Measurements from ENCODE around the gene VAPB. TPM values are rescaled to one million over a fixed set of nuclear protein-coding genes. Genes with fewer than 3 reads are reported as not detected.

Gene VAPB
- total and polyA plus RNA-seq, 10 of the 15 experiments (the other 5 are each of a cell fraction or from before 2014, with no cell fraction given) = 3.2 to 28.6 (median 20.5) TPM

- no peak for TF ChIP-seq MTA2 (IDR thresholded peaks at IDR 0.05; ENCODE audit: low read depth)
- TF ChIP-seq EZH2 (IDR thresholded peaks at IDR 0.05; ENCODE audit: borderline replicate concordance, control insufficient read depth, low read depth, low read length) = no peak
- no peak for TF ChIP-seq NR2C2 (IDR thresholded peaks at IDR 0.05; ENCODE audit: borderline replicate concordance, control insufficient read depth, insufficient read length, low read depth)
- TF ChIP-seq ASH2L (IDR thresholded peaks at IDR 0.05; ENCODE audit: borderline replicate concordance, low read depth) = no peak
- no peak for TF ChIP-seq SUPT20H (IDR thresholded peaks at IDR 0.05; ENCODE audit: borderline replicate concordance, control insufficient read depth, low read depth, low read length)
- TF ChIP-seq BHLHE40 (IDR thresholded peaks at IDR 0.05; ENCODE audit: borderline replicate concordance in 1 of 2, low read depth in 2 of 2, low read length in 1 of 2) = no peak
Measured at GRCh38 chr20:58470336-58471192, 81.5 kb downstream of the VAPB start (continued).

- H3K36me3 ChIP-seq (ENCODE audit: control insufficient read depth in 2 of 2, insufficient read depth in 2 of 2, low read length in 1 of 2) = no peaks in the 10 kb centered on the region
- SMC1A ChIA-PET (ENCODE audit: uncharacterized antibody, unreplicated experiment) = no interaction called here
- no peak overlapping the region for H3K4me2 ChIP-seq (ENCODE audit: control insufficient read depth, insufficient read depth)
- TF ChIP-seq TCF3 (IDR thresholded peaks at IDR 0.05; ENCODE audit: borderline replicate concordance, insufficient read depth, low read depth, low read length) (no peak), ZNF274 (IDR thresholded peaks at IDR 0.05; ENCODE audit: insufficient read depth, insufficient read length) (no peak), MAX (IDR thresholded peaks at IDR 0.05; ENCODE audit: low read depth, low read length) (no peak), CBFB (IDR thresholded peaks at IDR 0.05; ENCODE audit: low read depth) (no peak), IRF5 (IDR thresholded peaks at IDR 0.05; ENCODE audit: borderline replicate concordance) (no peak), TARDBP (IDR thresholded peaks at IDR 0.05; ENCODE audit: borderline replicate concordance) (no peak), TAF1 (IDR thresholded peaks at IDR 0.05; ENCODE audit: borderline replicate concordance, low read depth, low read length) (no peak), IKZF1 (conservative IDR thresholded peaks at IDR 0.05) (no peak)
- intact Hi-C loops (cut with micrococcal nuclease; ENCODE audit: unreplicated experiment) = no loop called here
- H4K20me1 ChIP-seq (ENCODE audit: control insufficient read depth, insufficient read depth) = no peaks in the 10 kb centered on the region
- no TSS peak for BruUV-seq (replicated peaks)
- H3K9me3 ChIP-seq (replicated peaks; ENCODE audit: control insufficient read depth, insufficient read depth, low read length) = no peaks in the 10 kb centered on the region
- no peak overlapping the region for H3K9ac ChIP-seq (ENCODE audit: control insufficient read depth, insufficient read depth, low read length)
- no peaks in the 10 kb centered on the region for H3K27me3 ChIP-seq (replicated peaks in 1 of 2; ENCODE audit: control insufficient read depth in 2 of 2, insufficient read depth in 2 of 2, low read length in 1 of 2)
- H3K79me2 ChIP-seq (ENCODE audit: control insufficient read depth, insufficient read depth, low read length) = no peaks in the 10 kb centered on the region
- no peaks in the 10 kb centered on the region for H3K4me1 ChIP-seq (ENCODE audit: control insufficient read depth, insufficient read depth, low read length)
- ATAC-seq = no peak
- in situ Hi-C loops (cut with MboI) = loop anchor here (5.0 to 25.0 kb wide), 3 partner anchors 49 to 166 kb away; no protein-coding TSS in a partner anchor
- DNase-seq (ENCODE audit: low read depth, low spot score) = no peak
- H2AFZ ChIP-seq (ENCODE audit: control insufficient read depth, low read depth, low read length) = no peak overlapping the region
- 63% methylated on average over 26 of the region's 26 CpGs for WGBS (ENCODE audit: insufficient coverage, insufficient replicate concordance, low lambda C conversion rate, missing lambda C conversion rate)
- no peak for FAIRE-seq
- RAD21 ChIA-PET (ENCODE audit: unreplicated experiment) = no interaction called here
- POLR2A ChIA-PET = no interaction called here
- CTCF ChIA-PET = no interaction called here
- no peak overlapping the region for H3K4me3 ChIP-seq
- H3K27ac ChIP-seq (ENCODE audit: control insufficient read depth, insufficient read depth) = no peak overlapping the region
Measured at GRCh38 chr20:58471193-58472164, 82.5 kb downstream of the VAPB start.
